DMS53 (cell line): ENCODE results near the gene FBXL3.

Experiments used
- DNase-seq: peaks from one replicate; lab custom pipeline; 2025; lab: John Stamatoyannopoulos, UW

The FBXL3 gene

GRCh38 chr13:76983676-76984075 lies 43.3 kb downstream of the FBXL3 start:
- no peak for DNase-seq

- no peak for DNase-seq
Measured at GRCh38 chr13:76982061-76982460, 44.9 kb downstream of the FBXL3 start.

GRCh38 chr13:76980075-76980718 lies 46.8 kb downstream of the FBXL3 start:
- DNase-seq = peak; percentile 60

- no peak for DNase-seq
Measured at GRCh38 chr13:76976929-76977328, 50.0 kb downstream of the FBXL3 start.

- peak; percentile 1 for DNase-seq
Measured at GRCh38 chr13:76976490-76976889, 50.5 kb downstream of the FBXL3 start.

GRCh38 chr13:76975863-76976262 lies 51.1 kb downstream of the FBXL3 start:
- no peak for DNase-seq

GRCh38 chr13:76974618-76974975 lies 52.4 kb downstream of the FBXL3 start:
- DNase-seq = no peak

GRCh38 chr13:76973920-76974617 lies 52.9 kb downstream of the FBXL3 start:
- no peak for DNase-seq

- no peak for DNase-seq
Measured at GRCh38 chr13:76971851-76972829, 54.8 kb downstream of the FBXL3 start.

- no peak for DNase-seq
Measured at GRCh38 chr13:76971215-76971614, 55.7 kb downstream of the FBXL3 start.

- no peak for DNase-seq
Measured at GRCh38 chr13:76969488-76970365, 57.2 kb downstream of the FBXL3 start.

- DNase-seq = no peak
Measured at GRCh38 chr13:76968041-76968440, 58.9 kb downstream of the FBXL3 start.

- DNase-seq = no peak
Measured at GRCh38 chr13:76967031-76967430, 59.9 kb downstream of the FBXL3 start.

GRCh38 chr13:76965759-76966421 lies 61.1 kb downstream of the FBXL3 start:
- no peak for DNase-seq

- peak; percentile 6 for DNase-seq
Measured at GRCh38 chr13:76959734-76960133, 67.2 kb downstream of the FBXL3 start.

- DNase-seq = no peak
Measured at GRCh38 chr13:76958841-76959432, 68.0 kb downstream of the FBXL3 start.

- DNase-seq = no peak
Measured at GRCh38 chr13:76955661-76956060, 71.3 kb downstream of the FBXL3 start.
